Kidney (tissue), 14 donors: ENCODE measurements around the gene LONP2. TPM values are rescaled to one million over a fixed set of nuclear protein-coding genes. Genes with fewer than 3 reads are reported as not detected.

Source experiments
- DNase-seq, 5 donors: peaks; one replicate each; pipeline ENCODE4 v3.0.0-alpha.2; 2013 to 2020
- FAIRE-seq: peaks from 2 replicates; lab custom pipeline; 2012; peaks lifted over from hg19 to GRCh38; lab: Jason Lieb, UNC
- H3K27ac ChIP-seq, 2 donors: one replicate each; pipeline ENCODE4 v1.7.0; 2013; ENCODE audit warnings: low read depth in 2 of 2, low read length in 2 of 2, inconsistent platforms in 1 of 2
- H3K27me3 ChIP-seq: one replicate; pipeline ENCODE4 v1.7.1; 2013; ENCODE audit warnings: low read length, inconsistent platforms; ENCODE audit not compliant: control insufficient read depth, insufficient read depth
- H3K36me3 ChIP-seq, 3 donors: one replicate each; pipeline versions ENCODE4 v1.7.0 to v1.7.1; 2013; ENCODE audit warnings: low read length in 3 of 3, control low read depth in 1 of 3, inconsistent platforms in 1 of 3; ENCODE audit not compliant: insufficient read depth in 3 of 3, control insufficient read depth in 2 of 3
- H3K4me1 ChIP-seq, 3 donors: one replicate each; pipeline versions ENCODE4 v1.7.0 to v1.7.1; 2013; ENCODE audit warnings: low read length in 3 of 3, inconsistent platforms in 1 of 3, low read depth in 1 of 3; ENCODE audit not compliant: control insufficient read depth in 2 of 3, insufficient read depth in 2 of 3
- H3K4me3 ChIP-seq, 3 donors: one replicate each; pipeline versions ENCODE4 v1.7.0 to v1.8.1; 2013; ENCODE audit warnings: low read length in 3 of 3, control low read depth in 1 of 3, inconsistent platforms in 1 of 3
- H3K9ac ChIP-seq, 3 donors: one replicate each; pipeline versions ENCODE4 v1.7.0 to v1.7.1; 2013; ENCODE audit warnings: low read length in 3 of 3, control low read depth in 1 of 3, inconsistent platforms in 1 of 3
- H3K9me3 ChIP-seq, 3 donors: one replicate each; pipeline versions ENCODE4 v1.7.0 to v1.7.1; 2013; ENCODE audit warnings: low read length in 3 of 3, control low read depth in 1 of 3, inconsistent platforms in 1 of 3; ENCODE audit not compliant: control insufficient read depth in 2 of 3, insufficient read depth in 1 of 3
- CTCF ChIP-seq: IDR thresholded peaks from 3 replicates; pipeline ENCODE4 v1.5.1; 2012; ENCODE audit warnings: mild to moderate bottlenecking, moderate library complexity, borderline replicate concordance; ENCODE audit not compliant: insufficient read depth; ENCODE audit errors: extremely low read depth
- intact Hi-C: fragments of 100-400 bp; cut with DNase I; formaldehyde crosslinking; loops from one replicate; pipeline ENCODE4 v1.11.1; 2022
- polyA plus RNA-seq: library from polyadenylated mRNA; stranded (reverse); fragments of 350-450 nt; fragmentation: Illumina TruSeq; extraction: RNeasy Lipid Tissue Mini Kit (QIAGEN cat#74804); gene quantifications from one replicate; pipeline ENCODE4 v1.2.3, GENCODE V29; 2014; ENCODE audit warnings: low read depth, low replicate concordance; ENCODE audit not compliant: insufficient read depth
- total RNA-seq: library from RNA; stranded (reverse); fragmentation: NEBNext Ultra II Directional; extraction: Animal tissue kit (Norgen Biotek cat#: 25700); gene quantifications from one replicate; pipeline ENCODE4 v1.2.1, GENCODE V29; 2021
- donor health status: control.
- donor health status: control.
- donor health status: control.
- donor health status: control.
- donor health status: control.
- donor health status: DM: yes; HTN: yes; CAD: no.
- donor health status: Normal renal cell carcinoma (clear cell type).

Gene LONP2
- total and polyA plus RNA-seq, 2 donors from 2014 or later, result 24.8 to 77.1 TPM

GRCh38 chr16:48365025-48365600 is 121.0 kb downstream of the LONP2 start:
- intact Hi-C loops, result no loop called here
- TF ChIP-seq CTCF, result no peak
- peak overlapping the region; percentile 30 to 65 (median 53) for H3K4me3 ChIP-seq

GRCh38 chr16:48365601-48366164 is 121.6 kb downstream of the LONP2 start:
- no peaks in the 10 kb centered on the region for H3K27me3 ChIP-seq
- intact Hi-C loops, result no loop called here
- H3K9me3 ChIP-seq, result no peaks in the 10 kb centered on the region
- peak overlapping the region; percentile 56 to 71 for H3K27ac ChIP-seq
- peak; percentile 87 to 96 (median 90) for DNase-seq
- H3K4me1 ChIP-seq, result peaks cover 0 to 22% (median 0%) of the 10 kb centered on the region in 3 donors
- H3K4me3 ChIP-seq, result peak overlapping the region; percentile 65 to 70 (median 67)
- peaks cover 0 to 3% (median 0%) of the 10 kb centered on the region in 3 donors for H3K36me3 ChIP-seq
- peak overlapping the region; percentile 20 to 47 (median 42) for H3K9ac ChIP-seq
- FAIRE-seq, result no peak
- no peak for TF ChIP-seq CTCF

More at GRCh38 chr16:48365025-48365600, 121.0 kb downstream of the LONP2 start:
- DNase-seq, result peak in 1 of 5 donors; percentile 13
- peaks cover 0 to 3% (median 0%) of the 10 kb centered on the region in 3 donors for H3K36me3 ChIP-seq
- no peaks in the 10 kb centered on the region for H3K9me3 ChIP-seq
- H3K9ac ChIP-seq, result peak overlapping the region in 2 of 3 donors; percentile 11 to 47
- H3K27ac ChIP-seq, result peak overlapping the region; percentile 56 to 71
- H3K27me3 ChIP-seq, result no peaks in the 10 kb centered on the region
- peaks cover 0 to 22% (median 0%) of the 10 kb centered on the region in 3 donors for H3K4me1 ChIP-seq
- FAIRE-seq, result no peak

- peaks cover 0 to 2% (median 0%) of the 10 kb centered on the region in 3 donors for H3K36me3 ChIP-seq
- H3K27me3 ChIP-seq, result no peaks in the 10 kb centered on the region
- H3K9me3 ChIP-seq, result no peaks in the 10 kb centered on the region
- peaks cover 0 to 22% (median 3%) of the 10 kb centered on the region in 3 donors for H3K4me1 ChIP-seq
- H3K9ac ChIP-seq, result peak overlapping the region in 2 of 3 donors; percentile 42 to 43
- FAIRE-seq, result no peak
- H3K27ac ChIP-seq, result peak overlapping the region; percentile 56 to 71
- peak overlapping the region; percentile 65 to 70 (median 67) for H3K4me3 ChIP-seq
- DNase-seq, result peak in 3 of 5 donors; percentile 33 to 64 (median 48)
- intact Hi-C loops, result no loop called here
- no peak for TF ChIP-seq CTCF
Measured at GRCh38 chr16:48366165-48367093, 122.3 kb downstream of the LONP2 start.
